Measurements from ENCODE around the gene CAPZB.

The CAPZB gene

DNA sequence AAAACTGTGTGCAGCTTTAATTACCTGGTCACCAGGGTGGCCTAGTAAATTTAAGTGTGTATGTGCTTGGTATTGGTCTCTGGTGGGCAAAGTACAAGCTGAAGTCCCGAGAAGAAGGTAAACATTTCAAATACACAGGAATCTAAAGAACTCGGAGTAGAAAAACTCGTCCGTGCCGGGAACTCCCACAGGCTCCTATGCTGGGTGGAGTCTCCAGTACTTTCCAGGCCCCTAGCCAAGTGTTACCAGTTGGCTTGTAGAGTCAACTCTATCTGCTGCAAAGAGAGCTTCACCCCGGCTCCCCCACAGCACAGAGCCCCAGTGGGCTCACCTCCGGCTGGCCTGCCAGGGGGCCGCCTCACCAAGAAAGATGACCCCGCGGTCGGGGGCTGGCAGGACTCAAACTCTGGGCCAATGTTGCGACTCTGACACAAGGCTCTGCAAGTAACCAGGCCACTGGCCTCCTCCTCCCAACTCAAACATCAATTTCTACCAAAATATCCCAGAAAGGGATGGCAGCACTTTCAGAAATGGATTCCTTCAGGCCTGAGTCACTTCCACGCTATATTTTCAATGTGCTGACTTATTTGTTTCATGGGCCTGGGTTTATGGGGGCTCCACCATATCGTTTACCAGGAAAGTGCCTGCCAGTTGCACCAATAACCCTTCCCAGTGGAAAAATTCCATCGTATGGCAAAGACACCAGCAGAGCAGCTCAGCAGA, 99.3 kb downstream of the CAPZB start:
- no peak for DNase-seq (ENCODE audit: low read depth in 2 of 2)

DNA sequence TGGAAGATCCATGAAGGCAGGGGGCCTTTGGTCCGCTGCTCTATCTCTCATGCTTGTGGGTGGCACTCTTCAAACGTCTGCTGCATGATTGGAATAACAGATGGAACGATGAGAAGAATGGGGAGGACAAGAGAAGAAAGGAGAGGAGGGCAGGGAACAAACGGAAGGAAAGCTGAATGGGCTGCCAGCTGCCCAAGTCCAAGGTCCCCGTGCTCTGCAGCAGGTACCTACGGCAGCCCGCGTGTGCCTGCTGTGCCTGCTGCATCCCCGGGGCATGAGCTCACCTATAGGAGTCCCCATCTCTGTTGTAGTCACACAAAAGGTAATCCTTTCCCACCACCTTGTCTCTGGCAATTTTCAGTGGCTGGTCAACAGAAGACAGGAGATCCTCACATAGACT, 100.1 kb downstream of the CAPZB start:
- DNase-seq (ENCODE audit: low read depth in 2 of 2): no peak

DNA sequence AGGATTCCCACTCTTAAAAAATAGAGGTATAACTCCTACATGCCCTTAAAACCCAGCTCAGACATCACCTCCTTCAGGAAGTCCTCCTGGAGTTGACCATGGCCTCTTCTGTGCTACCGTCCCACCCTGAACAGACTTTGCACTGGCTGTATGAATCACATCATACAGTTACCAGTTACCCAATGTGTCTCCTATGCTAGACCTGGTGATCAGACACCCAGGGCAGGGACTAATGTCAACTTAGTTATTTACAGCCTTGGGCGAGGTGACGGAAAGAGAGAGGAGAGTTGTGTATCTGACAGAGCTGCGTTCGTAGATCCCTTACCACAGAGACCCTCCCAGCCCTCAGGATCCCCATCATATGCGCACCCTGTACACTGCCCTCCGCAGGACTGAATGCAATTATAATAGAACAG, 100.6 kb downstream of the CAPZB start:
- DNase-seq (ENCODE audit: low read depth in 2 of 2): no peak

DNA sequence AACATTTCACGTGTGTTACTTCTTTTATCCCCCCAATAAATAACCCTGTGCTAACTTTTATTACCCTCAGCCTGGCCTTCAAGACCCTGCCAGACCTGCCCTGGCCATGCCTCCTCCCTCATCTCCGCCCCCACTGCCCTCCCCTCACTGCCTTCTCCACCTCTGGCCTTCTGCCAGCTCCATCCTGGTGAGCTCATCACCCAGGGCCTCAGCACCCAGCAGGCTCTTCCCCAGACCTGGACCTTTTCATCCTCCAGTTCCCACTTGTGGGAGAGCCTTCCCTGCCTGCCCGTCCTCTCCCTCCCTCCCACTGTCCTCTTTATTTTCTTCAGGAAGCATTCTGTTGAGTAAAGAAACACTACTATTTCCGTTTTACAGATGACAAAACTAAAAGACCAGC, 101.2 kb downstream of the CAPZB start:
- DNase-seq (ENCODE audit: low read depth in 2 of 2): no peak

DNA sequence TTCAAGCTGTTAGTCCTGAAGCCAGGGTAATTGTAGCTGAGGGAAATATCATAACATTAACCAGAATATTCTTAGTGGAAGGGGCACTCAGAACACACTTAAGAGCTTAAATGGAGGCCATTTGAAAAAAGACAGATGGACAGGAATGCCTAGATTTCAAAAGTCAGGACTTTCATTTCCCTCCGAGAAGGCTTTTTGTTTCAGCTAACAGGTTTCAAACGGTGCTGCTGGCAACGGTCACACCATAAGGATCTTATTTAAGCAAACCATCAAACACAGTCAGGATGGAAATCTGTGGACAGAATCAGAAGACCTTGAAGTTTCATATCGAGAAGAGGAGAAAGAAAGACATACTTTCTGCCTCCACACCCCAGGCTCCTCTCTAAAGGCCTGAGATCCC, 103.1 kb downstream of the CAPZB start:
- DNase-seq (ENCODE audit: low read depth in 2 of 2): no peak

DNA sequence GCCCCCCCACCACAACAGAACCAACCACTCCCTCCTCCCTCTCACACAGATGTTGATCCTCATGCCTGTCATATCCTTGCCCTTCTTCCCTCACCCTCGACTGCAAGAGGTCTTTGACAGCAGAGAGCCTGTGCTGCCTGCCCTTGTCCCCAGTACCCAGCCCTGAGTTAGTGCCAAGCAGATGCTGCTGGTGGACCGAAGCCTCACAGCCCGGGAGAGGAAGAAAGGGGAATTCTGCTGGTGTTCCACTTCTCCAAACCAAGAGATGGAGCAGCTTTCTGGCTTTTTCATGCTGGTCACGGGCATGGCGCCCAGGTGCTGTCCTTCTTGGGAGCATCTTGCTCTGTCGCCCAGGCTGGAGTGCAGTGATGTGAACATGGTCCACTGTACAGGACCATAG, 104.1 kb downstream of the CAPZB start:
- no peak for DNase-seq (ENCODE audit: low read depth in 2 of 2)

DNA sequence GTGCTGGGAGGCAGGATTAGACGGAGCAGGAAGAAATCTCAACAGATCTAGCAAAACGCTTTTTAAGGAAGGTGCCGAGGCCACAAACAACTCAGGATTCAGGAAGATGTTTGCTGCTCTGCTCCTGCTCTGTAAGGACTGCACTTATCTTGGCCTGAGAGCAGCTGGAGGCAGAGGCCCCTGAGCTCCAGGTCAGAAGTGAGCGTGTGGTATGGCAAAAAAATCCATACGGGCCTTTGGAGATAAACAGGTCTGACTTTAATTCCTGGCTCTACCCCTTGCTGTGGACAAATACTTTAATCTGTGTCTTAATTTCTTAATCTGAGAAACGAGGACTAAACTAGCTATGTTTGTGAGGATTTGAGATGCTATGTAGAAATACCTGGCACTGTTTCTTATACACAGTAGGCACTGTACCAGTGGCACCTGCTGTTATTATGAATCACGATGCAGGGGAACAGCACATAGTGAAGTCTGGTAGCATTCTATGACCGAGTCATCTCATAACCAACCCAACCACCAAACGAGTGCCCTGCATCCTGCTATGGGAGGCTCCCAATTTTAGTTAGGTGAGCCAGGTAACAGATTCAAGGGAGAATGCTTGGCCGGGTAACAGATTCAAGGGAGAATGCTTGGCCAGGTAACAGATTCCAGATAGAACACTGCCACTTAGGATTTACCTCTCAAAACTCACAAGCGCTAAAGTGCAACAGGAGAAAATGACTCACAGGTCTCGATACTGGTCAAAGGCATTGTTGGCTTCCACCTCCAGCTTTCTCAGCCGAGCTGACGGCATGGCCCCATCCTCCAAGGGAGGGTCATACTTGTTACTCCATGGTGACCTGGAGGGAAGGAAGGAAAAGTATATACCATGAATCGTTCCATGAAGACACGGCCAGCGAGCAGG, 107.3 kb downstream of the CAPZB start:
- DNase-seq (ENCODE audit: low read depth in 2 of 2): no peak

DNA sequence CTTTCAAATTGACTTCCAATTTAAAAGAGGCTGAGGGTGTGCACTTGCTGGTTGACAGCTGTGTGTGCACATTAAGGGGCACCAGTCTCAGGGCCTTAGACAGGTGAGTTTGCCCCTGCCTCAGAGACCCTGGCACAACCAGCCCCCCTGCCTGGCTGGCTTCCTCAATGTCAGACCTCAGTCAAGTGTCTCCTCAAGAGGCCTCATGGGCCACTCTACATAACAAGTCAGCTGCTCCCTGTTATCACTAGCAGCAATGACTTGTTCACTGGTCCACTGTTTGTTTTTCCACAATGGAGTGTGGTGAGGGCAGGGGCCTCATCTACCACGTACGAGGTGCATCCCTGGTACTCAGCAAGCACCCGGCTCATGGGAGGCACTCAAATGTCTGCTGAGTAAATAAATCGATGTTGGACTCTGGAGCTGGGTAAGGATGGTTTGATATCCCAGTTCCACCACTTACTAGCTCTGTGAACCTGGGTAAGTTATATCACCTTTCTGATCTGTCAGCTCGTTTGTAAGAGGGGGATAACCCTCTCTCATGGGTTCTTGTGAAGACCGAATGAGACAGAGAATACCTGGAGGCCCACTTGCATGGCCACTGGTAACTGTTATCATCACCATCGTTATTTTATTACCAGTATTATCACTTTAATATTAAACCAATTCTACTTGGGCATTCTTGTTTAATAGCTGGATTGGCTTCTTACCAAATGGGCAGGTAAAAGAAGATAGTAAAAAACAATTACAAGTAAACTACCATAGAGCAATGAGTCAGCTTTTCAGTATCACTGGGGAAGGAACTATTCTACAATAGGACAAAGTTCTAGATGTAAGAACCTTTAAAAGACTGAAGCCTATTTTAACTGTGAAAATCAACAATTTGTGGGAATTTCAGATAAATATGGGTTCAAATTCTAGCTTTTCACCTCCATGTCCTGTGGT, 108.6 kb downstream of the CAPZB start:
- DNase-seq (ENCODE audit: low read depth in 2 of 2): no peak

DNA sequence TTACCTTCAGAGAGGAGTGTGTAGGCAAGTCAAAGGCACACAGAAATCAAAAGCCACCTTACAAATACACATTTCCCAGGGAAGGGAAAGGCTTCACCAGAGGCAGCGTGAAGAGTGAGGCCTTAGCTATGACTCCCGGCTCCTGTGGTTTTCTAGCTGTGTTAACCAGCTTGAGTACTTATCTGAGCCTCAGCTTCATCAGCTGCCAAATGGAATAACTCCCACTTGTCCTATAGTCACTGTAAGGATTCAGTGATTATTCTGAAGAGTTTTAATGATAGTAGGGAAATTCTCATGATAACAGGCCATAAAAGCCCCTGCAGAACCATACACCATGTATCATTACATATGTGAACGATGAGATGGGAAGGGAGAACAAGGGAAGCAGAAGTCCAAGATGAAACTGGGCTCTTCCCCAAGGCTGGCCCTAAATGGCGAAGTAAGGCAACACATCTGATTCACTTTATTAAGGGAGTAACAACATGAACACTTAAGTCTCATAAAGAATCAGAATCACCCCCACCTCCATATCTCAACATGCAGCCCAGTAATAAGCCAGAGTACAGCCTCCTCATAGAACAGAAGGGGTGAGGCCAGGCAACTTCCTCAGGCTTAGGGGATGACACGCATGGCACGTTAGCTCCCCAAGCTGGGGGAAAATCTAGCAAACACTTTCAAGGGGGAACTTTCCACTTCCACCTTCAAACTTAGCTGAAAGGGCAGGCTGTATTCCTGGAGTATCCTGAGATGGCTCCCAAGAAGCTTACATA, 109.5 kb downstream of the CAPZB start:
- no peak for DNase-seq (ENCODE audit: low read depth in 2 of 2)

DNA sequence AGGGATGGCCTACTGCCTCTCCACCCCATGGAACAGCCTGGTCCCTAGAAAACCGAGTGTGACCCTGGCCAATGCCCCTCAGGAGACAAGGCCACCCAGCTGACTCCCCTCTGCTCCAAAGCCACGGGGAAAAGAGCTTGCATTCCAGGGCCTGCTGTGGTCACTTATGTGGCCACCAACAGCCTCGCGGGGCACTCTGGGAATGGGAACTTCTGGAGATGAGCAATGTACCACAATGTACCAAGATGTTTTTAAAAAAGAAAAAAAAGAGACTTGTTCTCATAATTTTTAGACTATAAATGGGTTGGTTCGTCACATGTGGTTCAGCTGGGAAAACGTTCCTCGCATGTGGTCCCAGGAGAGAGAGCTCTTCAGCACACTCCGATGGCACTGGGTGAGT, 110.4 kb downstream of the CAPZB start:
- DNase-seq (ENCODE audit: low read depth in 2 of 2): no peak

DNA sequence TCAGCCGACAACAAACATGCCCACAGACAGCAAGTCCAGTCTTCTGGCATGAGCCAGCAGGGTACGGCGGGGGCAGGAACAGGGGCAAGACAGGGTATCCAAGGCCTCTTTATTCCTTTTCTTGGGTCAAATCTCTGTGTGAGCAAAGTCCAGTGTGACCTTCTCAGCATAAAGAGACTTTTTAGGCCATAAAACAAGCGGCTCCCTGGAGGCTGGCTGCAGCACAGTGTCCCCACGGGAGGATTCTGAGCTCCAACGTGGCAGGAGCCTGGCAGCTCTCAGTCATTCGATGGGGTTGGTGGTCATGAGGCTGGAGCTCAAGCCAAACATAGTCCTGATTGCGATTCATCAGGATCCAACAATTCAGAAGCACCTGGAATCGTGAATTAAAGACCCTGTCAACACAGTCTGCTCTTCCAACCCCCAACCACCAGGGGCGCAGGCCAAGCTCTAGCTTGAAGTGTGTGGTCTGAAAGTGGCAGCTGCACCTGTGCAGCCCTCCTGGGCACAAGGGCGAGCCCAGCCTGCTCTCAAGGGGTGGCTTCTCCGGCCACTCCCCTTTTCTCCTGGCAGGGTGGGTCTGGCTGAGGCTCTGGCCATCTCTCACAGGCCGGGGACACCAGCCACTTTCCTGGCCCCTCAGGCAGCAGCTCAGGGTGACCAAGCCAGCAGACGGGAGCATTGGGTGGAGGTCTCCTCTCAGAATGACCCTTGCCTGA, 111.1 kb downstream of the CAPZB start:
- no peak for DNase-seq (ENCODE audit: low read depth in 2 of 2)

DNA sequence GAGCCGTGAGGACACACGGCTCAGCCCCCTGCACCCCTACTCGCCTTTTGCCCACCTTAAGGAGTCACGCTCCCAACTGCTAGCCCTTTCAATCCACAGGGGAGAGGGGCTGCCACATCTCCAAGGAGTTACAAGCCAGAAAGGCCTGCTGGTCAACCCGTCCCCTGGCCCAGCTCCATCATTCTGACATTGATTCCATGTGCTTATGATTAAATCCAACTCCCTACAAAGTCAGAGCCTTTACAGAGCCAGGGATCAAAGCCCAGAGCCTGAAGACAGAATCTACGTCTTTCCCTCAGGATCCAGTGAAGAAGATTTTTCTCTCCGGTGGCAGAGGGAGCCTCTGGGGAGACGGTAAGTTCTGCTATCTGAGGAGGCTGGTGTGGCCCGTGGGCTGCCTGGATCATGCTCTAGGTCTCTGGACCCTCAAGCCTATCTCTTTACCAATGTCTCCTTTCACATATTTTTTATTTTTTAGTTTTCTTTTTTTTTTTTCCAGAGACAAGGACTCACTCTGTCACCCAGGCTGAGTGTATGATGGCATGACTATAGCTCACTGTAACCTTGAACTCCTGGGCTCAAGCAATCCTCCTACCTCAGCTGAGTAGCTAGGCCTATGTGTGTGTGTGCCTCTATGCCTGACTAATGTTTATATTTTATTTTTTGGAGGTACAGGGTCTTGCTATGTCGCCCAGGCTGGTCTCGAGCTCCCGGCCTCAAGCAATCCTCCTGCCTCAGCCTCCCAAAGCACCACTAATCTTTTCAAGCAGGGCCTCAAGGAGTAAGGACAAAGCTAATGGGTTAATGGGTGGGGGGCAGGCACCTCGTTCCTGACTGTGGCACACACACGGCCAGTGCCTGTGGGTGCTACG, 111.9 kb downstream of the CAPZB start:
- no peak for DNase-seq (ENCODE audit: low read depth in 2 of 2)

DNA sequence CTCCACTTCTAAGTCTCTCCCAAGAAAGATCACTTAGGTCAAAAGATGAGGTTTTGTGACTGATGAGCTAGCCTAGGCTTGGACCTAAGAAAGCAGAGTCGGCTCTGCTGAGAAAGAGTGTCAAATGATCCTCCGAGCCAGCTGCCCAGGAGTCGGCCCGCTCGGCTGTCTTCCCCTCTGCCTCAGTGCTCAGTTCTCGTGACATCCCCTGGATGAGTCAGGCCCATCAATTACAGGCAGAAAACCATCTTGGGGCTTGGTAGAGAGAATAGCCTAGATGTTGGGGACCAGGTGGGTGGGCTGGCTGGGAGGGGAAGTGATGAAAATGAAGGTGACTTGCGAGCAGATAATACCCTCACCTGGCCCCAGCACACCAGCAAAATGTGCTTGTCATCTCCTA, 112.7 kb downstream of the CAPZB start:
- no peak for DNase-seq (ENCODE audit: low read depth in 2 of 2)

DNA sequence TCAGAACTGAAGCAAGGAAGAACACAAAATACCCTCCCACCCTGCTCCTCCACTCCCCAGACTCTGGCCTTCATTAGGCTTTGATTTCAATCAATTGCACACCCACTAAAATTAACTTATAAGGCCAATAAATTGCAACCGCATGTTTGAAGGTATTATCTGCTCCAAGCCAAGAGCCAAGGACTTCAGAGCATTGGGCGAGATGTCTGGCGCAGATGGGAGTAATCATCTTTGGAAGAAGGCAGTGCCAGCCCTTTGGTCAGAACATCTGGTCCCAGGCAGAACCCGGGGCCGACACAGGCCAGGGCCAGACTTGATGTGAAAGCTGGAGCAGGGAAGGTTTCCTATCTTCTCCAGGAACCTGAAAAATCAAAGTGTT, 113.2 kb downstream of the CAPZB start:
- DNase-seq (ENCODE audit: low read depth in 2 of 2): no peak

DNA sequence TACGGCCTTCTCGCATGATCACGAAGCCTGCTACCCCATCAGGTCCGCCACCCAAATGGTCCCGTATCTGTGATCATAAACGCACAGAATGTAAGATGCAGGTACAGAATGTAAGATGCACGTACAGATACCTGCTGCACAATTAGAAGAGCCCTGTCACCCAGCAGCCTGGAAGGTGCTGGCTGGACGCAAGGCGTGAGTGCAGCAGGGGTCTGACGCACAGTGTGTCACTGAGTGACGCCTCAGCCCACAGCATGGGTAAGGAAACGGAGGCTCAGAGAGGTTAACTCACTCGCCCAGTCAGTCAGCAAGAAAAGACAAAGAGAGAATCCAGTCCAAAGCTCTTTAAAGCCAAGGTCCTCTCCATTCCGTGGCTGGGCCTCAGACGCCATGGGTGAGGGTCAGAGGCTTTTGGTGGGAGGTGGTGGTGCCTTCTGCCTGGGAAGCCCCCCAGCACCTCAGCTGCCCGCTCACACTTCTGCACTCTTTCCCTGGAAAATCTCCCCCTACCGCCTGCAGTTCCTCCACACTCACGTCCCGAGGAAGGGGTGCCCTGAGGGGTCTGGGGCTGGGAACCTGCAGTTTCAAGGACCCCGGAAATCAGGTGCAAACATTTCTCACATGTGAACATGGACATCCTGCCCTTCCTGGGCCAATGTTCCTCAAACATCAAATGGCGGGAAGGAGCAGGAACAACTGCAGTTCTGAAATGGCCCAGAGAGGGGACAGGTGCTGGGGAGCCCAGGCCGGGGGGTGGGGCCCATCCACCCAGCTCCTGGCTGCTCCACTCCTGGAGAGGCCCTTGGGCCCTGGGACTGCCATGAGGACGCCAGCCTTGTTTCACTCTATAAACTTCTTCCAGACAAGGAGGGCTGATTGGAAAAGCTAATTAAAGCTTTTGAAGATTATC, 113.9 kb downstream of the CAPZB start:
- no peak for DNase-seq (ENCODE audit: low read depth in 2 of 2)

DNA sequence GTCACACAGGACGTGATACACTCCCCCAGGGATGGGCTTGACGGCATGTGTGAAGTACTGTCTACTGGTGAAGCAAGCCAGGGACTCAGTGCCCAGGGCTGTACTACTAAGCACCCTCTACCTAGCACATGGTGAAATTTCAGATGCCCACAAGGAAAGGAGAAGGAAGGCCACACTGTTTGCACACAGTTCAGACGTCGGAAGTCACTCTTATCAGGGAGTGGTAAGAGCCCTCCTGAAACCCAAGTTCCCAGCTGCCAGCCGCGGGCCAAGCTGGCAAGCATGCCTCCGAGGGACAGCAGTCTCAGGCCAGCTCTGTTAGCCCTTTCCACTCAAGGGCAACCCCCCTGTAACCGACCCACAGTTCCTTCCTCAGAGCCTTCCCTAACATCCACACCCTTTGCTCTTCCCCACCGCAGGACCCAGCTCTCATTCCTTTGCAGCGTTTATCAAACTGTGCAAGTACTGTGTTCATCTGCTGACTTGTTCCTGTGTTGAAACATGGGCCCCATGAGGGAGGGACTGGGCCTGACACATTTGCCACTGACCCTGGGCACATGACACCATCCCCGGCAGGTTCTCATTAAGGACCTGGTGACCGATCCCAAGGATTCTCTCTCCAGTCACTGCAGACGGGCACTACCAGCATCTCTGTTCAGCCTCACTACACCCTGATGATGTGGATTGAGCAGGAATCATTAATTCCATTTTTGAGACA, 114.7 kb downstream of the CAPZB start:
- no peak for DNase-seq (ENCODE audit: low read depth in 2 of 2)

DNA sequence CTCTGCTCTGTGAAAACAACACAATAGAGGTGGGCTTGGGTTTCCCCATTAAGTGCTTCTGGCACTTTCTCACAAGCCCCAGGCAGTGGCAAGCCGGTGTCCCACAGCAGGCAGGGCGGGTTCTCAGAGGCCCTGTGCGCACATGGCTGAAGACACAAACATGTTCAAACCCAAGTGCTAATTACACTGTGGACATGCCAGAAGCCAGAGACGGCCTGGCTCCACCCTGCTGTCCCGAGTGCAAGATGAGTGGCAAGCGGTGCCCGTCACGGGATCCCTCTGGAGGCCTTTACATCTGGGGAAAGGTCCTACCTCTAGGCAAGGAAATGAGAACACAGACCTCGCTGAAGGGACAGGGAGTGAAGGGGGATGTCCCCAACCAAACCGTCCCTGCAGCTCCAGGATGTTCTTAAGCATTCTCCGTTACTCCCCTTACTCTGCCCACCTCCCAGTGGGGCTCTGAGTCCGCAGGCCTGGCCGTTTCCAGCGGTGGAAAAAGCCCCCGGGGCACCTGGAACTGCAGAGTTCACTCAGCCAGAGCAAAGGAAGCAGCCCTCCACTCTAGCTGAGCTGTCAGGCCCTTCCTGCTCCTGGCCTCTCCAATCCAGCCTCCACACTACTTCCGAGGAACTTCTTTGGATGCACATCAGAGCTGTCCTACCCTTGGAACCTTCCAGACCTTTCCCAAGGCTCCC, 115.8 kb downstream of the CAPZB start:
- DNase-seq (ENCODE audit: low read depth in 2 of 2): no peak

All from fibroblast of skin of left biceps (primary cell).